ENCODE data around the gene RHBDF1.

Gene RHBDF1

GRCh38 chr16:76535-77272 lies 4.3 kb upstream of the RHBDF1 start:
- peak in 1 of 10 donors; percentile 52 for DNase-seq
- intact Hi-C loops (cut with DNase I): no loop called here

DNA sequence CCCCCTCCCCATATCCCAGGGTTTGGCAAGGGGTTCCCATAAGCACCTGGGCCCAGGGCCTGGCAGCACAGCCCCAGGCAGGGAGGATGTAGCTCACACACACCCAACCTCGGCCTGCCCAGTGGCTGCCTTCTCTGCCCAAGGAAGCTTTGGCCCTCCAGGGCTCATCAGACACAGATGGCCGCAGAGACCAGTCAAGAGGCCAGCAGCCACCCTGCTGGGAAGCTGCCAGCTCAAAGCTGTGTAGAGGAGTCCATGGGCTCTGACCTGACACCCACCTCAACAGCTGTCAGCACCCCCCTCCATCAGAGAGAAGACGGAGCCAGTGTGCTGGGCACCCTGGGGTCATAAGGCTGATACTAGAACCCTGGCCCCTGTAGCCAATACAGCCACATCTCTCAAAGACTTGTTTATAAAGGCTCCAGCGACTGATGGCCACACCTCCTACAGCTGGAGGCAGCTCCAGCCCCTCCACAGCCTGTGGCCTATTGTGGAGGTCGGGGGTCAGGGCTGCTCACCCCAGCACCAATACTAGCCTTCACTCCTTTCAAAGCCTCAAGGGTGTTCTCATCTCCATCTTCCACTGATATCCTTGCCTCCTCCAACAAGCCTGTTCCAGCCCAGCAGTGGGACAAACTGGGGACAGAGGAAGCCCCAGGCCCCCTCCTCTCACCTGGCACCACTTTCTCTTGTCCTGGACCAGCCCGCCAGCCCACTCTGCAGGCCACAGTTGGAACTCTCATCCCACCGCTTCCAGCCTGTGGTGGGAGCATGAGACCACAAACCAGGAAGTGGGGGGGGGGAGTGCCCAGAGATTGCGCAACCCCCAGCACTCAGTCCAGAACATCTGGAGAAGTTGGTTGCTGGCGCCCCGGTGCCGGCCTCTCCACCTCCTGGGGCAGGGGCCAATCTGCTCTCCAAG lies 3.4 kb upstream of the RHBDF1 start:
- intact Hi-C loops (cut with DNase I): no loop called here
- DNase-seq: peak in 1 of 10 donors; percentile 82

DNA sequence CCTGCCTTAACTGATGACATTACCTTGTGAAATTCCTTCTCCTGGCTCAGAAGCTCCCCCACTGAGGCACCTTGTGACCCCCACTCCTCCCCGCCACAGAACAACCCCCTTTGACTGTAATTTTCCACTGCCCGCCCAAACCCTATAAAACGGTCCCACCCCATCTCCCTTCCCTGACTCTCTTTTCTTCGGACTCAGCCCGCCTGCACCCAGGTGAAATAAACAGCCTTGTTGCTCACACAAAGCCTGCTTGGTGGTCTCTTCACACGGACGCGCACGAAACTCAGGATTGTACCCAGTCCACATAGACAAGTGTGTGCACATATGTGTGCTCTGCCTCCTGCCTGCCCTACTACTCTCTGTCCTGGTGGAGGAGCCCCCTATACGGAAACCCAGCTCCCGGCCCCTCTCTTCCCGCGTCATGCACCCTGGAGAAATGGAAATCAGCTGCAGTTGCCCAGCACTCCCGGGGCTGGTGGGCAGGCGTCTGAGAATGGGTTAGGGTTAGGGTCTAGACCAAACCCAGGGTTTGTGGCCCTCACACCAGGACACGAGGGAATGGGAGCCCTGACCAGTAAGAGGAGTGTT lies 2.4 kb upstream of the RHBDF1 start:
- DNase-seq: no peak
- intact Hi-C loops (cut with DNase I): no loop called here

- intact Hi-C loops (cut with DNase I): no loop called here
- peak in 1 of 10 donors; percentile 82 for DNase-seq
Observed at GRCh38 chr16:74051-74746, 1.8 kb upstream of the RHBDF1 start.

DNA sequence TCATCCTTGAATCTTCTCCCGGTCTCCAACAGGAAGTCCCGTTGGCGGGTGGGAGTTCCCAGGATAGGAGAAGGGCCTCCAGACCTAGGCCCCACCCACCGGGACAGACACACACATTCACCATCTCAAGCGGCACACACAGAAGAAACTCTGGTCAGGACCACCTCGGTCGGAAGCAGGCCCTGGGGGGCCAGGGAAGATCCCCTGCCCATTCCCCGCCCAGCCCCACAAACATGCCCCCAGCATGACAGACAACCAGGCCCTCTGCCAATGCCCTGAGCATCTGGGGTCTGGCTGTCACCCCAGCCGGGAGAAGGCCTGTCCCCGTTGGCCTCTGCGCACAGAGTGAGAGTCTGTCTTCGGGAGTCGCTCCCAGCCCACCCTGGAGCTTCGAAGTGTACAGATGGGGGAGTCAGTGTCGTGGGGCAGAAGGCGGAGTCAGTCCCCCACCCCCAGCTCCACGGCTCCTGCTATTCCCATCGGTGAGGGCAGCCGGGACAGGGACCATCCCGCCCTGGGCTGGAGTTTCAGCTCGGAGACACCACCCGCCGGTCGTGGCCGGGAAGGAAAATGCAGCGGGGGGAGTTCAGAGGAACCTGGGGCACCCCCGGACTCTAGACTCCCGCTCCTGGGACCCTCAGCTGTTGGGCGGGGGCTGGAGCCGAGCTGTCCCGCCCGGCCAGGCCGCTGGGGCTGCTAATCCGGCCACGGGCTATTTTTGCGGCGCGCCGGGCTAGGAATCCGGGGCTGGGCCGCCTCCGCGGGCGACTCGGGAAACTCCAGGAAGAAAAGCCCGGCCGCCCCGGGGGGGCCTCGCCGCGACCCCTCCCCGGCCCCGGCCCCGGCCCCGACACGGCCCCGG lies 660 bp downstream of the RHBDF1 start:
- intact Hi-C loops (cut with DNase I): no loop called here
- peak in 1 of 10 donors; percentile 86 for DNase-seq

DNA sequence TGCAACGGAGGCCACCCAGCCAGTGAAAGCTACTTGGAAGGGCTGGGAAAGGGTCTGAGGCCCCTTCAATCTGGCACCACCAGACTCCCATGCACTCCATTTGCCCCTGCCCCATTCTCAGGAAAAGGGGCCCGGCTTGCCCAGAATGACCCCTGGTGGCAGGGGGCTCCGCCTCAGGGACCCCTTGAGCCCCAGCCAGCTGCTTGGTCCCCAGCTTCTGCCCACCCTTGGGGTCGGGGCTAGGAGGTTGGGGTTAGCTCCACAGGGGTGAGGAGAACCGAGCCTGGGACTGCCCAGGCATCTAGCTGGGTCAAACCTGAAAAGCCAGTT lies 1.3 kb downstream of the RHBDF1 start:
- intact Hi-C loops (cut with DNase I): no loop called here
- DNase-seq: no peak

- no peak for DNase-seq
- intact Hi-C loops (cut with DNase I): no loop called here
Observed at GRCh38 chr16:69181-69580, 3.2 kb downstream of the RHBDF1 start.

DNA sequence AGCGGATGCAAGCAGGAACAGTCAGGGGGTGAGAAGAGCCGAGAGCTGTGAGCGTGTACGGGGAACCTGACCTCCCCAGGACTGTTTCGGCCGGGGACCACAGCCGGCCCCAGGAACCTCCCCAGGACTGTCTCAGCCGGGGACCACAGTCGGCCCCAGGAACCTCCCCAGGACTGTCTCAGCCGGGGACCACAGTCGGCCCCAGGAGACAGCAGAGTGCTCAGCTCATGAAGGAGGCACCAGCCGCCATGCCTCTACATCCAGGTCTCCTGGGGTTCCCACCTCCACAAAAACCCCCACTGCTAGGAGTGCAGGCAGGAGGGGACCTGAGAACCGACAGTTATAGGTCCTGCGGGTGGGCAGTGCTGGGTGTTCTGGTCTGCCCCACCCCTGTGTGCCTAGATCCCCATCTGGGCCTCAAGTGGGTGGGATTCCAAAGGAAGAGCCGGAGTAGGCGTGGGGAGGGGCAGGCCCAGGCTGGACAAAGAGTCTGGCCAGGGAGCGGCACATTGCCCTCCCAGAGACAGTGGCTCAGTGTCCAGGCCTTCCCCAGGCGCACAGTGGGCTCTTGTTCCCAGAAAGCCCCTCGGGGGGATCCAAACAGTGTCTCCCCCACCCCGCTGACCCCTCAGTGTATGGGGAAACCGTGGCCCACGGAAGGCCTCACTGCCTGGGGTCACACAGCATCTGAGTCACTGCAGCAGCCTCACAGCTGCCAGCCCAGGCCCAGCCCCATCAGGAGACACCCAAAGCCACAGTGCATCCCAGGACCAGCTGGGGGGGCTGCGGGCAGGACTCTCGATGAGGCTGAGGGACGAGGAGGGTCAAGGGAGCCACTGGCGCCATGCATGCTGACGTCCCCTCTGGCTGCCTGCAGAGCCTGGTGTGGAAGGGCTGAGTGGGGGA lies 4.3 kb downstream of the RHBDF1 start:
- intact Hi-C loops (cut with DNase I): no loop called here
- DNase-seq: peak in 1 of 10 donors; percentile 89

DNA sequence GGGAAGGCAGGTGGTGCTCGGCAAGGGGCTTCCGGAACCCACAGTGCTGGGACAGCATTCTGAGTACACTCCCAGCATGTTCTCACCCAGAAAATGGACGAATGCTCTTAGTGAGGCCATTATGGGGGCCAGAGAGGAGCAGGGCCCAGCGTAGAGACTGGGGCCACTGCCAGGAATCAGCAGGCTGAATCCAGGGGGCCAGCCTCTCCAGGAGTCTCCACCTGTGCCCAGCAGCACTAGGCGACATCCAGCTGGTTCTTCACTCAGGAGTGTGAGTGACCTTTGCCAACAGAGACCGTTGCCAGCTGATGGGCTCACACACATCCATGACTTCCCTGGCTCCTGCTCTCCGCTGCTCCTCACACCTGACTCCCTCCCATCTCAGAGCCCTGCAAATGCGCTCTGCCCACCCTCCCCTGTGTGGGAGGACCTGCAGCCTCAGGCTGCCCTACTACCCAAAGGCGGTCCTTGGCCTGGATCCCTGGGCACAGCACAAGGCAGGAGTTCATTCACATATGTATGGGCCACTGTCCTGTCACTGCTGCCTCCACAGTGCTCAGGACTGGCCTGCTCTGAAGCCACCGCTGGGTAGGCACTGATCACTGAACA lies 5.1 kb downstream of the RHBDF1 start:
- DNase-seq: peak in 2 of 10 donors; percentile 34 to 89
- intact Hi-C loops (cut with DNase I): no loop called here

GRCh38 chr16:66309-67182 lies 5.9 kb downstream of the RHBDF1 start:
- DNase-seq: peak in 2 of 10 donors; percentile 3 to 70
- intact Hi-C loops (cut with DNase I): no loop called here

DNA sequence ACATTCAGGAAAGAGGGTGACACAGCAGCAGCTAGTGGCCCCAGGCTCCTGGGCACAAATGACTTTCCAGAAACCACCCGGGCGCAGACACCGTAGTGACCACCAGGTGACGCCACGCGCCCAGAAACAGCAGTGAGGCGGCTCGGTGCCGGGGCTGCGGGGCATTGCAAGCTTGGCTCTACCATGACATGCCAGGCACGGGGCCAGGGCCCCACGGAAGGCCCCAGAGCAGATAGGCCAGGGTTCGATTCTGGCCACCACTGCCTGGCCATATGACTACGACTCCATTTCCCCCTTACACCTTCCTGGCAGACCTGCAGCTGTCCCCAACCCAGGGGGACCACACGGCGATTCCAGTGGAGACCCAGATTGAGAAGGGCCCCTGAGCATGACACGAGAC lies 6.7 kb downstream of the RHBDF1 start:
- intact Hi-C loops (cut with DNase I): loop anchor here (1.0 kb wide), 1 partner anchor 32 kb away; no protein-coding TSS in a partner anchor
- peak; percentile 76 to 98 (median 88) for DNase-seq

DNA sequence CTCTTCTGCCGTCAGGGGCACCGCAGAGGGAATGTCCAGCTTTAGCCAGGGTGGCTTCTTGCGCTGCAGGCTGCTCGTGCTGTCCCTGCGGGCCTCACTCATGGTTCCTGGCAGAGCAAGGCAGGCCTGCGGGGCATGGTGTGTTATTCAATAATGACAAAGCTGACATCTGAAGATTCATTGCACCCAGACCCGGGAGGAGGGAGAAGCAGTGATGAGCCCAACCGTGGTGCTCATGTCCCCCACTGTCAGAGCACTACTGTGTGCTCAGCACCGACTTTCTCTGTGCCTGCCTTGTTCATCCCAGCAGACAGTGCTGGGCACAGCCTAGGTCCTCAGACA lies 7.5 kb downstream of the RHBDF1 start:
- intact Hi-C loops (cut with DNase I): loop anchor here (1.0 kb wide), 1 partner anchor 32 kb away; no protein-coding TSS in a partner anchor
- DNase-seq: peak in 1 of 10 donors; percentile 56

- peak in 2 of 10 donors; percentile 5 to 71 for DNase-seq
- intact Hi-C loops (cut with DNase I): no loop called here
Observed at GRCh38 chr16:63998-64913, 8.2 kb downstream of the RHBDF1 start.

DNA sequence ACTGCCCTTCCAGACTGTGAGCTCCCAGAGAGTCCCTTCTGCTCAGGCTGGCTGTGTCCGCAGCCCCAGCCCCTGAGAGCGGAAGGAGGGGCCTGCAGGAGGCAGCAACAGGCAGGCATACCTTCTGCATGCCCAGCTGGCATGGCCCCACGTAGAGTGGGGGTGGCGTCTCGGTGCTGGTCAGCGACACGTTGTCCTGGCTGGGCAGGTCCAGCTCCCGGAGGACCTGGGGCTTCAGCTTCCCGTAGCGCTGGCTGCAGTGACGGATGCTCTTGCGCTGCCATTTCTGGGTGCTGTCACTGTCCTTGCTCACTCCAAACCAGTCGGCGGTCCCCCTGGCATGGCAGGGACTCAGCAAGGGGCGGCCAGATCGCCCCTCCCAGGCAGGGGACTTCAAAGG lies 9.0 kb downstream of the RHBDF1 start:
- DNase-seq: peak in 1 of 10 donors; percentile 61
- intact Hi-C loops (cut with DNase I): no loop called here

GRCh38 chr16:62968-63391 lies 9.5 kb downstream of the RHBDF1 start:
- intact Hi-C loops (cut with DNase I): no loop called here
- no peak for DNase-seq

DNA sequence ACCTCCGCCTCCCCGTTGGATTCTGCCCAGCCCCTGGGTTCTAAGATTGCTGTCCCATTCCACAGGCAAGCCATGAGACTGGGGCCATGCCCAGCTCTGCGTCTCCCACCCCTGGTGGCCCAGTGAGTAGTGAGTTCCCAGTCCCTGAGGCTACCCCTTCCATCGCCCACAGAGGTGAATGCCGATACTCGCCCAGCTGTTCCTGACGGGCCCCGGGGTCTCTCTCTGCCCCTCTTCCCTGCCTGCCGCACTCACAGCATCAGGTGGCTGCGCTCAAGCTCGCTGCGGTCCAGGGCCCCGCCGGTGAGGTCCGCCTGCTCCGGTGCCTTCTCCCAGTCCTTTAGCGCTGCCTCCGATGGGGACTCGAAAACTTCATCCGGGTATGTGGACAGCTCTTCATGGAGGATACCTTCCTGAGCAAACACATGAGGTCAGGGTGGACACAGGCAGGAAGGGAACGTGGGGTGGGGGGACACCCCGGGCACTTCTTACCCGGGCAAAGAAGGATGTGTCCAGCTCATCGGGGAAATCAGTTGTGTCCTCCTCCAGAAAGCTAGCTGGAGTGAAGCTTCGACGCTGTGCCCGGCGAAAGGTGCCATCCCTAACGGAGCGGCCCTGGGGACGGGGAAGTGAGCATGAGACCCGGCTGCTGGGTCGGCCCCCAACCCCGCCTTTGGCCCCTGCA lies 10.0 kb downstream of the RHBDF1 start:
- DNase-seq: peak in 1 of 10 donors; percentile 59
- intact Hi-C loops (cut with DNase I): no loop called here

All from posterior cingulate gyrus (tissue), 11 donors.